Left cardiac atrium (tissue), 4 donors: ENCODE measurements around the gene CACNA2D1. TPM values are rescaled to one million over a fixed set of nuclear protein-coding genes. Genes with fewer than 3 reads are reported as not detected.

Experiments
- ATAC-seq, 2 donors: fragments of 200-7000 bp; cut with Tn5 transposase; one replicate each; pipeline ENCODE4 v1.9.1; 2020; ENCODE audit warnings: mild to moderate bottlenecking in 2 of 2, moderate library complexity in 2 of 2
- DNase-seq: peaks from one replicate; pipeline ENCODE4 v3.0.0-alpha.2; 2020
- intact Hi-C, 2 donors: fragments of 100-400 bp; cut with DNase I; formaldehyde crosslinking; loops; one replicate each; pipeline versions ENCODE4 v1.14.1 to v1.15.1; 2022 to 2023
- total RNA-seq, 2 donors: library from RNA; stranded (reverse); fragmentation: NEBNext Ultra II Directional; extraction: Animal tissue kit (Norgen Biotek cat#: 25700); gene quantifications; one replicate each; pipeline ENCODE4 v1.2.1, GENCODE V29; 2021
- donor health status: DM: no; HTN: yes; CAD: no.
- donor health status: DM: no; HTN: yes; CAD: no; lungs with severe emphysema.
- donor health status: DM: yes; HTN: yes; CAD: no.
- donor health status: Dilated cardiomyopathy.

The CACNA2D1 gene
- total RNA-seq, 2 donors from 2014 or later, result 29.5 to 39.8 TPM

DNA sequence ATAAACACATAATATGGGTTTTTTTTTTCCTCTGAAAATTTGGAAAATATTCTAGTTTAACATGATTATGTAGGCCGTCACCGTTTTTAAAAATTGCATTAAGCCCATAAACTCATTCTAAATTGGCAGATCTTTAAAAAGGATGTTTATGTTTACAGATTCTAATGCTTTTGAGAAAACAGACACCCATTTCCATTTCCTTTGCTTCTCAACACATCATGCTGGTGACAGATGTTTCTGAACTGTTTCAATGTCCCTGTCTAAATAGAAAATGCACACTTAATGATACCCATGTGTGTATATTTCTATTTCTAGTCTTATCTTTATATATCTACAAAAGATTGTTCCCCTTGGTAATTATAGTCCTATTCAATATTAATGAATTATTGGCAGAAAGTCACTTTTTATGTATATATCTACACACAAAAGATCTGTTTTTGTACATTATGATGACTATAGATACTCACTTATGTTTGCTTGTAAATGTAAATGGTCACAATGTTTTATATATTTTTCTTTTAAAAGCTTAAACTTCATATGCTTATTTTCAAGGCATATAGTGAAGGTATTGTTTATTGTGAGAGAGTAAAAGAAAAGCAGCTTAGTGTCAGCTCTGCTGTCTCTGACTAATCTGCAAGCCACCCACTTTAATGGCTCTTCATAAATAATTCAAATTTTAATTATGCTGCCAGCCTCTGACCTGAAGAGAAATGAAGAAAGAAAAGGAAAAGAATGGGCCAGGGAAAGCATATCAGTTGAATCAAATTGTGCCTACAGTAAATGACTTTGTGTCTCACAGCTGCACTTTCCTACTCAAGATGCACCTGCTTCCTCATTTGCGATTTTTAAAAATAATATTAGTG lies 179.4 kb downstream of the CACNA2D1 start:
- intact Hi-C loops, result no loop called here
- DNase-seq (no peak), ATAC-seq (no peak)

GRCh38 chr7:82258181-82258580 lies 185.4 kb downstream of the CACNA2D1 start:
- intact Hi-C loops, result no loop called here
- ATAC-seq (peak in 1 of 2 donors; percentile 35), DNase-seq (no peak)

DNA sequence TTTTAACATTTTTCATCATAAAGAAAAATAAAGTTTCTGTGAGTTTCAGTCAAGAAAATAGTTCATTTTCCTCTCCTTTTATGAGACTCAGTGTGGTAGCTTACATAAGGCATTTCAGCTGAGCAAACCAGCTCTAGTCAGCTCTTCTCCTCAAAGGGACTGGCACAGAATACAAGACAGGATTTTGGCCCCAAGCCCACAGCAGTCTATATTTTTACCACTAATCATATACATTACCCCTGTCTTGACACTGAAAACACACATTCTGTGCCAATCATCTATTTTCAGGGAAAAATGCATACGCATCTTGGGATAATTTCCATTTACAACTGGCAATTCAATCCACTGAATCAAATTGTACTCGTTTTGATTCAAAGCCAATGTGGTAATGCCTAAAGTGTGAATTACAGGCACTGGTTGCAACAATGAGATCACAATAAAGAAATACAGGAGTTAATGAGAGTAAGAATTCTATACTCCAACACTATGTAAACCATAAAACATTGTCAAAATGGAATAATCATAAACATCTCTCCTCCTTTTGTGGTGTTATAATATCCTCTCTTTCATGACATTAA lies 186.4 kb downstream of the CACNA2D1 start:
- intact Hi-C loops, result no loop called here
- ATAC-seq (no peak), DNase-seq (no peak)

- intact Hi-C loops, result no loop called here
- ATAC-seq (no peak), DNase-seq (no peak)
These were observed 187.9 kb downstream of the CACNA2D1 start for GRCh38 chr7:82255706-82256105.

DNA sequence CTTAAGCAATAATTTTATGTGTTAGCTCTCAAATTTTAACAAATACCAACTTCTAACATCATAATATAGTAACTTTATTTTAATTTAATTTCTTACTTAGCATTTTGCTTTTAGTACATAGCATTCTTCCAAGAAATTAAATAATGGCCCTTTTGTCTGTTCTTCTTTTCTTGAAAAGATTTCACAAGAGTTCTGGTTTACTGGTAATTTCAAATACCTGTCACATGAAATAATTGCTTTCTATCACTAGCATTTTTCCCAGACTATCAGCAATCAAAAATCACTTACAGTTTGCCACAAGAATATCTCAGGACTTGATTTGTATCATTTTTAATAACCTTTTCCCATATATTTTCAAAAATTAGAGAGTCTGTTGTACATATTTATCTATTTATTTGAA lies 193.0 kb downstream of the CACNA2D1 start:
- intact Hi-C loops, result no loop called here
- DNase-seq (no peak), ATAC-seq (no peak)

DNA sequence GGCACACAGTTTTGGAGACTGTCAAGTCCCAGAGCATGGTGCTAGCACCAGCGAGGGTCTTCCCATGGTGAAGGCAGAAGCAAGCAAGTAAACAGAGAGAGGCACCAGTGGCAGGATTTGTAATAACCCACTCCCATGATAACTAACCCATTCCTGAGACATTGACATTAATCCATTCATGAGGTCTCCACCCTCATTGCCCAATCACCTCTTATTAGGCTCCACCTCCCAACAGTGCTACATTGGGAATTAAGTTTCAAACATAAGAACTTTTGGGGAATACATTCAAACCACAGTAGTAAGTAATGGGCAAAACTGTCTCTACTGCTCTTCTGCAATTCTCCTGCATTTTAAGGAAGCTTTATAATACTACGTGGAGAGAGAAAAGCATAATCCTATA lies 193.6 kb downstream of the CACNA2D1 start:
- intact Hi-C loops, result no loop called here
- ATAC-seq (no peak), DNase-seq (no peak)

DNA sequence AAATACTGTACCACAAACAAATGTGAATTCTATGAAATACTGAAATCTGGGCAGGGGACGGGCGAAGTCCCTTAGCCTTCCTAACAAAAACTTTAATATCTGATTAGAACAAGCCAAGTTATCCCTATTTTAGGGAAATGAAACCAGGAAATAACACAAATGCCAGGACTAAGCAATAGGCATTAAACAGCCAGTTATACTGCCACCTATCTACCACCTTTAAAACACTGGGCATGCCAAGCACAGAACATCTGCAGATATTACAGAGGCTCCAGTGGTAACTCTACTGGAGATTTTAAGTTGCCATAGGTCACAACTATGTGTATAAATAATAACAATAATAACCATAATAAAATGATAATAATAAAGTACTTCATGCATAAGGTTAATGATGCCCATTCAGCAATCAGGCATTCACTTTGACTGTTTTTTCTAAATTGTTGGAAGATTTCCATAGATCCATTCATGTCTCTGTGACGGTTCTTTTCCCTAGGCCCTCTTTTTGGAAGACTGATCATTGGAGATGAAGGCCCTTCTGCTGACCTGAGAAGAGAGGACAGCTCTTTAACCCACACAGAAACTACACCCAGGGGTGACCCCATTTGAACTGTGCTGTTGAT lies 195.7 kb downstream of the CACNA2D1 start:
- intact Hi-C loops, result no loop called here
- ATAC-seq (peak; percentile 53 to 54), DNase-seq (no peak)

DNA sequence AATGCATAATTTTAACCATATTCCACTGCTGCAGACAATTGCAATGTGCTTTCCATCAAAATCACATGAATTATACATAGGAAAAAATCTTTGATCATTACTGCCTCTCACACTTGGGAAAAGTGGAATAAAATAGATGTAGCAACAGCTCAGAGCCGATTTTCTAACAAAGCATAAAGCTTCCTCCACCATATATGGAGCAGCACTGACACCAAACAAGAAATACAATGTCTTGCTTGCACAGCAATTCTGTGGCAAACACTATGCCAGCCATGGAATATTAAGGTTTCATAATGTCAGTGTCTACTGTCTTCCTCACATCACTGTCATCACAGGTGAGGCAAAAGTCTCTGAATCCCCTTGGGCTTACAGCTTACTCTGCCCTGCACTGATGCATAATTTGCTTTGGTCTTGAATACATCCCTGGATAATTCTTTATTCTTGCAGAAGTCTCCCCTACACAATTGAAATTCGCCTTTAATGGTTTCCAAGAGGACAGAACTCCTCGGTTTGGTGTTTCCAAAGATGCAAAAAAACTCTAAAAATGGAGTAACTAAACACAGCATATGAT lies 198.5 kb downstream of the CACNA2D1 start:
- intact Hi-C loops, result no loop called here
- ATAC-seq (no peak), DNase-seq (no peak)

DNA sequence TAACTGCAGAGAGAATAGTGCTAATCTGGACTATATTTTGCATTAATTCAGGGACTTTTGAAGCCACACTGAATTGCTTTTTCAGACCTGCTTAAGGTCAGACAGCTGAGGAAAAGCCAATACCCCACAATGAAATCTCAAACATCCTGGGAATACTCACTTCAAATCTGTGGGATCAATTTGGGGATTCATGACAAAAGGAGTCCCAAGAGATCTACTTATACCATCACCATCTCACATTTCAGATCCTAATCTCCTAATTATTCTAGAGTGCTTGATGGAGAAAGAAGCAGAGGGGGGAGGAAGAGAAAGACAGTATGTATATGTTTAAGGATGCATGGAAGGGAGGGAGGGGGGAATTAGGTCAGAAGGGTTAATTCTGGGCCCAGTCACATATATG lies 202.2 kb downstream of the CACNA2D1 start:
- DNase-seq, result no peak
- intact Hi-C loops, result no loop called here
- no peak for ATAC-seq

DNA sequence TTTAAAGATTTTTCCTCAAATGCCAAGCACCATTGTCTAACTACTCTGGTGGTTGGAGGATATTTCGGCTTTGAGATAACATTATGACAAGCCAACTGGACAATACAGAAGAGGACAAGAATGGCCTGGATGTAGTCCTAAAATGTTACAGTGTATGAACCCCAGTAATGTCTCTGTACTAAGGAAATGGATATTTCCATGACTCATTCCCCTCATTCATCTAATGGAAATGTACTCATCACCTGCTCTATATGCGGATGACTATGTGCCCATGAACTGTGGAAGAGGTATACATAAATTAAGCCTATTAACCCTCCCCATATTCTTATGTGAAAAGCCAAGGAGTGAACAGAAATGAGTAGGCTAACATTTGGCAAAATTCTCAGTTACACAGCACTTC lies 207.9 kb downstream of the CACNA2D1 start:
- no peak for ATAC-seq
- DNase-seq, result no peak
- intact Hi-C loops, result loop anchor here in 1 of 2 donors (5.0 to 10.0 kb wide), 3 partner anchors 201 to 339 kb away; partner anchors contain the start of gene CACNA2D1

DNA sequence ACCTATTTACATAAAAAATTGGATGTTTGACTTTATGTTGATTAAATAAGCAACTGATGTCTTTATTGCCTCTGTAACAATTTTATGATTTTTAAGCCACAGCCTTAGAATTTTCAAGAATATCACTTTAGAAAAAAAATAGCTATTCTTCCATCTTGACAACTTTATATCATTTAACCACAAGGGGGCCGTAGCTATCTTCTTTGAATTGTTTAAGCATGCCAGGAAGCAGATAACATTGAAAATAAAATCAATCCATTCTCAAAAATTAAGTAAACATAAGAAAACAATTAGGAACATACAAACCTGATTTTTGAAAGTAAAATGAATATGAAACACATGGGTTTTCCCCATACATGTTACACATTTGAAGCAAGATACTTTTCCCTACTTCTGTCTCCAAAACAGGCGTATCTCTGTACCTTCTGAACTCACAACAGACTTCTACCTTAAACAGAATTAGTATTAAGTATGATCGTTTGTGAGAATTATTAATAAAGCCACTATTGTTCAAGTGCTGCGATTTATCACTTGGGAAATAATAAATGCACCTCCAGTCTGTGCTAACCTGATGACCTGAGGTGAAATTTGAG lies 209.0 kb downstream of the CACNA2D1 start:
- no peak for ATAC-seq

GRCh38 chr7:82230811-82231581 lies 212.6 kb downstream of the CACNA2D1 start:
- no peak for ATAC-seq
- intact Hi-C loops, result loop anchor here in 1 of 2 donors (5.0 to 10.0 kb wide), 3 partner anchors 196 to 344 kb away; no protein-coding TSS in a partner anchor
- no peak for DNase-seq

More for the DNA sequence above, 209.0 kb downstream of the CACNA2D1 start:
- DNase-seq, result no peak
- intact Hi-C loops, result loop anchor here in 1 of 2 donors (5.0 to 10.0 kb wide), 4 partner anchors 200 to 340 kb away; partner anchors contain the start of gene CACNA2D1

- DNase-seq, result no peak
- ATAC-seq, result peak in 1 of 2 donors; percentile 71
- intact Hi-C loops, result no loop called here
These were observed 214.4 kb downstream of the CACNA2D1 start for GRCh38 chr7:82229164-82229563.

GRCh38 chr7:82226191-82226590 lies 217.4 kb downstream of the CACNA2D1 start:
- no peak for DNase-seq
- intact Hi-C loops, result no loop called here
- no peak for ATAC-seq

GRCh38 chr7:82224529-82224928 lies 219.0 kb downstream of the CACNA2D1 start:
- ATAC-seq (no peak), DNase-seq (no peak)
- intact Hi-C loops, result no loop called here

- intact Hi-C loops, result no loop called here
- no peak for ATAC-seq
These were observed 220.0 kb downstream of the CACNA2D1 start for GRCh38 chr7:82223580-82223979.

GRCh38 chr7:82221152-82221674 lies 222.4 kb downstream of the CACNA2D1 start:
- ATAC-seq (no peak), DNase-seq (no peak)
- intact Hi-C loops, result no loop called here

More at GRCh38 chr7:82223580-82223979, 220.0 kb downstream of the CACNA2D1 start:
- DNase-seq, result no peak

DNA sequence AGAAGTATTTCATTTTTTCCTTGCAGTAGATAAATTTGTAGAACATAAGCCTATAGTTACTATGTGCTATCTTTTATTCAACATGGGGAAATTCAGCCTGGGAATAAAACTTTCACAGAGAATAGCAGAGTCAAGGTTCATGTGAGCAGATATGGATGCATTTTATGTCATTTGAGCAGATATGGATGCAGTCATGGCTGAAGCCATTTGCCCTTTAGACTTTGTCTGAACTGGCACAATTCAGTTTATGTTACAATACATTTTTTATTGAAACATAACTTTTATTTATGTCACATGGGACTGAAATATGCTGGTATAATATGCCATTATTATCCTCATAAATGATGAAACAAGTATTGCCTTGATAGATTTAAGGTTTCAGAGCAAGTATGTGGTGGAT lies 231.1 kb downstream of the CACNA2D1 start:
- no peak for DNase-seq
- no peak for ATAC-seq
- intact Hi-C loops, result no loop called here
